Stimulated activated CD4-positive, alpha-beta T cell treated with anti-CD3 and anti-CD28 coated beads, Interleukin-4, amount 100 ng/mL, for 4 hours (primary cell): ENCODE measurements around the gene INPP1.

ENCODE experiments used
- DNase-seq, 2 experiments: peaks; one replicate each; pipeline ENCODE4 v3.0.0-alpha.2; 2020

INPP1 gene

GRCh38 chr2:190410166-190410565 lies 66.8 kb downstream of the INPP1 start:
- no peak for DNase-seq

- DNase-seq: no peak
Observed at GRCh38 chr2:190412966-190413365, 69.6 kb downstream of the INPP1 start.

- no peak for DNase-seq
Observed at GRCh38 chr2:190413421-190413820, 70.0 kb downstream of the INPP1 start.

GRCh38 chr2:190415251-190415650 lies 71.9 kb downstream of the INPP1 start:
- no peak for DNase-seq

- DNase-seq: no peak
Observed at GRCh38 chr2:190415794-190416775, 72.7 kb downstream of the INPP1 start.

GRCh38 chr2:190417045-190417842 lies 73.9 kb downstream of the INPP1 start:
- no peak for DNase-seq

- no peak for DNase-seq
Observed at GRCh38 chr2:190418727-190419126, 75.3 kb downstream of the INPP1 start.

GRCh38 chr2:190420801-190421200 lies 77.4 kb downstream of the INPP1 start:
- DNase-seq: no peak
